ENCODE results near the gene GNA12. TPM values are rescaled to one million over a fixed set of nuclear protein-coding genes. Genes with fewer than 3 reads are reported as not detected.
"Not testable (repeated sequence)": the region's sequence is repeated elsewhere in the genome, so short reads cannot be mapped to it uniquely, and the experiment has no call there.

The GNA12 gene
- total RNA-seq, 1 experiment from 2014 or later = 63.8 TPM

DNA sequence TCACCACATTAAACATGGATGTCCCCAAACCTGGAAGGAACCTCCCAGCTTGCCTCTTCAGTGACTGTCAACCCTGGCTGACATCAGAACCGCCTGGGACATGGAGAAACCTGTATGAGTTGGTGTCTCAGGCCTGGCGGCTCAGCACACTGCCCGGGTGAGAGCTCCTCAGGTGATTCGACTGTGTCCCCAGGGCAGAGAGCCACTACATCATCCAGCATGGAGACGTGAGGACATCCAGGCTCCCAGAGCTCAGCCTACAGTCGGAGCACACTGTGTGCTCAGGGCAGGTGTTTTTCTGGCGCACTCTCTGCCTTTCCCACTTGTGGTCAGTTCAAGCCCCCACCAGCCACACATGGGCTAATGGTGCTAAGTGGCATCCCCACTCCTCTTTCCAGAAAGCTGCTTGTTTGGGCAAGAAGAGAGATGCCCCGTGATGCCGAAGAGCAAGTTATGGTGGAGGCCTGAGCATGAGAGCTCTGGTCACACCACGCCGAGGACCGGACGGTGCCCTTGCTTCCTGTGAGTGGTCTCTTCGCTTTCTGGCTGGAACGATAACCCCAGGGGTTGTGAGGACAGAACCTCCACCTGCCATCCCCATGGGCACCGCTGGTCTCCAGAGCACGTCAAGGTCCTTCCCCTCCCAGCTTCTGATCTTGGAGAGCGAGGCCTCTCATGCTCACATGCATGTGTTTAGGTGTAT, 117.6 kb downstream of the GNA12 start:
- no peak overlapping the region for H3K4me3 ChIP-seq (ENCODE audit: low read depth, low read length)
- Mint-ChIP-seq H3K4me1 (ENCODE audit: low read depth, unreplicated experiment) (peaks cover 2% of the 10 kb centered on the region), H3K4me3 (ENCODE audit: unreplicated experiment) (no peak overlapping the region), H3K27me3 (ENCODE audit: insufficient read depth, unreplicated experiment) (no peaks in the 10 kb centered on the region), H3K36me3 (ENCODE audit: insufficient read depth, unreplicated experiment) (peaks cover 45% of the 10 kb centered on the region), H3K27ac (ENCODE audit: unreplicated experiment) (no peak overlapping the region), H3K9me3 (ENCODE audit: unreplicated experiment) (no peaks in the 10 kb centered on the region)
- peaks cover 6% of the 10 kb centered on the region; the same call in 1 of the 2 replicates for H3K4me1 ChIP-seq
- peak in 1 of 2 experiments; percentile 19 for DNase-seq
- H3K27me3 ChIP-seq (replicated peaks; ENCODE audit: control insufficient read depth, insufficient read depth, low read length) = no peaks in the 10 kb centered on the region
- ChIA-PET CTCF (no interaction called here), POLR2A (no interaction called here)
- intact Hi-C loops (cut with micrococcal nuclease; ENCODE audit: unreplicated experiment) = no loop called here
- peaks cover 2% of the 10 kb centered on the region; the same call in 1 of the 2 replicates for H3K36me3 ChIP-seq (ENCODE audit: control insufficient read depth, insufficient read depth, low read length)
- TF ChIP-seq CTCF (IDR thresholded peaks at IDR 0.05; ENCODE audit: insufficient read depth in 1 of 2, low read depth in 1 of 2, low read length in 1 of 2, severe bottlenecking in 1 of 2, unreplicated experiment in 1 of 2) = no peak
- BruUV-seq (replicated peaks) = no TSS peak
- H3K9me3 ChIP-seq = no peaks in the 10 kb centered on the region

DNA sequence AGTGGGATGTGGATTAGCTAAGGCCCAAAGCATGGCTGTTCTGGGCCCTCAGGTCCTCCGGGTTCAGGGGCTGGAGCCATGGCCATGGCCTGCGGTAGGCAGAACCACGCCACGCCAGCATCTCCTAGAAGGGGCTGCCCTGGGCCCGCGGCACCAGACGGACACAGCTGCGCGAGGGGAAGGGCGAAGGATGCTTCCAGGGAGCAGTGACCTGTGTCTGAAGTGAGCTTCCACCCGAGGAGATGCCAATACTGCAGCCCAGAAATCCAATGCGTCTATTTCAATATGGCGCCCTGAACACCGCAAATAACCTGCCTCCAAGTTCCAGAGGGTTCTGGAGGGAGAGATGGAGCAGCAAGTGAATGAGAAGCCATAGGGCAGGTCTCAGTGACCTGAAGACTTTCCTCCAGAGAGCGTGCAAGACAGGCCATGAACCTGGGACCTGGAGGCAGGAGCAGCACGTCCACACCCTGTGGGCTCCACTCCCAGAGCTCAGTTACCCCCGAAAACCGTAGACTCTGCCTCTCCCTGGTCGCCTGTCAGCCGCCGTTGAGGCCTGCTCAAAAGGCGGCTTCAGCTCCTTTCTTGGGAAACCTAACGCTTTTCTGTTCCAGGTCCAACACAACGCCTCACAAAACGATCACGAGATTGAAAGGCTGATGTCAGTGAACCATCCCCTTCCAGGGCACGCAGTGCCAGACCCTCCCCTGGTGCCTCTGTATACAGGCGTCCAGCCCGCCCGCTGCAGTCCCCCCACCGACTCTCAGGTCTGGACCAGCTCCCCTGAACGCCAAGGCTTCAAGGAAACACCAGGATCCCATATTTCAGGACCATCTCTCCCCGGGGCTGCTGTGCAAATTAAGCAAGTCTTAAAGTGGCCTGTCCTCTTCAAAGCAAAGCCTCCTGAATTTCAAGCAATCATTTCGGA, 118.7 kb downstream of the GNA12 start:
- TF ChIP-seq CTCF (IDR thresholded peaks at IDR 0.05; ENCODE audit: insufficient read depth in 1 of 2, low read depth in 1 of 2, low read length in 1 of 2, severe bottlenecking in 1 of 2, unreplicated experiment in 1 of 2) = no peak
- H3K4me1 ChIP-seq = peaks cover under 1% of the 10 kb centered on the region; the same call in 1 of the 2 replicates
- Mint-ChIP-seq H3K27me3 (ENCODE audit: insufficient read depth, unreplicated experiment) (no peaks in the 10 kb centered on the region), H3K4me3 (ENCODE audit: unreplicated experiment) (no peak overlapping the region), H3K9me3 (ENCODE audit: unreplicated experiment) (no peaks in the 10 kb centered on the region), H3K27ac (ENCODE audit: unreplicated experiment) (peak overlapping the region; percentile 28), H3K4me1 (ENCODE audit: low read depth, unreplicated experiment) (no peaks in the 10 kb centered on the region), H3K36me3 (ENCODE audit: insufficient read depth, unreplicated experiment) (peaks cover 42% of the 10 kb centered on the region)
- DNase-seq = peak in 1 of 2 experiments; percentile 19
- no peaks in the 10 kb centered on the region for H3K27me3 ChIP-seq (replicated peaks; ENCODE audit: control insufficient read depth, insufficient read depth, low read length)
- CTCF ChIA-PET = no interaction called here
- H3K9me3 ChIP-seq = no peaks in the 10 kb centered on the region
- no TSS peak for BruUV-seq (replicated peaks)
- H3K36me3 ChIP-seq (ENCODE audit: control insufficient read depth, insufficient read depth, low read length) = peaks cover 2% of the 10 kb centered on the region; the same call in 1 of the 2 replicates
- H3K4me3 ChIP-seq (ENCODE audit: low read depth, low read length) = no peak overlapping the region
- intact Hi-C loops (cut with micrococcal nuclease; ENCODE audit: unreplicated experiment) = no loop called here
- POLR2A ChIA-PET = no interaction called here

DNA sequence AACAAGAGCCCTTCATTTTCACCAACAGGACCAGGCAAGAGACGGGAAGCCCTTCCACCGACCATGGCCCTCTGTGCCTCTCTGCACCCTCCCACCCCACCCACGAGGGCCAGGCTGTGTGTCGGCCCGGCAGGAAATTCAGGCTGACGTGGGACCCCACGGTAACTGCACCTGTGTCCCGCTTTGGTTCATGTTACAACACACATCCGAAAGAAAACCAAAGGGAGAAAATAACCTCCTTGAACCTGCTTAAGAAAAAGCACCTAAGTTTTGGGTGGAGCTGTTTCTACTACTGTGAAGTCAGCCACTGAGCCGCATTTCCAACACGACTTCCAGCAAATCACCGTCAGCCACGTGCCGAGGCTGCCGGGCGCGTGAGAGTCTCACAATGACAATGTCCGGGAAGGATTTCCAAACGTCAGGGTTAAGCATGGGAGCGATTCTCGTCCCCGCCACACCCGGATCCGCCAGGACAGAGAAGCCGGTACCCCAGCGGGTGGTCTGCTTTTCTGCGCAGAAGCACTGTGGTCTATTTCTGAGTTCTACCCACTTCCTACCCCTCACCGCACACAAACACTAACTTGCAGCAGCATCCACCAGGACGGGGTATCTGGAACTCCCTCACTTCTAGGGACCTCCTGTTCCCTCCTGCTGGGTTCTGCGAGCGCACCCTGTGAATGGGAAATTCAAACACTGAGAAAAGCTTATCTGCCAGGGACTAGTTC, 119.5 kb downstream of the GNA12 start:
- ChIA-PET CTCF (no interaction called here), POLR2A (no interaction called here)
- H3K27ac Mint-ChIP-seq (ENCODE audit: unreplicated experiment) = no peak overlapping the region
- H3K27me3 Mint-ChIP-seq (ENCODE audit: insufficient read depth, unreplicated experiment) = no peaks in the 10 kb centered on the region
- H3K36me3 Mint-ChIP-seq (ENCODE audit: insufficient read depth, unreplicated experiment) = peaks cover 39% of the 10 kb centered on the region
- Histone ChIP-seq H3K36me3 (ENCODE audit: control insufficient read depth, insufficient read depth, low read length) (no peaks in the 10 kb centered on the region), H3K4me3 (ENCODE audit: low read depth, low read length) (no peak overlapping the region), H3K27me3 (replicated peaks; ENCODE audit: control insufficient read depth, insufficient read depth, low read length) (no peaks in the 10 kb centered on the region), H3K4me1 (no peaks in the 10 kb centered on the region), H3K9me3 (no peaks in the 10 kb centered on the region)
- H3K4me3 Mint-ChIP-seq (ENCODE audit: unreplicated experiment) = no peak overlapping the region
- peak in 1 of 2 experiments; percentile 9 for DNase-seq
- intact Hi-C loops (cut with micrococcal nuclease; ENCODE audit: unreplicated experiment) = no loop called here
- no peak for TF ChIP-seq CTCF (IDR thresholded peaks at IDR 0.05; ENCODE audit: insufficient read depth in 1 of 2, low read depth in 1 of 2, low read length in 1 of 2, severe bottlenecking in 1 of 2, unreplicated experiment in 1 of 2)
- BruUV-seq (replicated peaks) = no TSS peak
- H3K4me1 Mint-ChIP-seq (ENCODE audit: low read depth, unreplicated experiment) = no peaks in the 10 kb centered on the region
- H3K9me3 Mint-ChIP-seq (ENCODE audit: unreplicated experiment) = no peaks in the 10 kb centered on the region

GRCh38 chr7:2724036-2724435, 120.1 kb downstream of the GNA12 start:
- POLR2A ChIA-PET; H3K27me3 ChIP-seq (replicated peaks; ENCODE audit: control insufficient read depth, insufficient read depth, low read length); H3K4me1 Mint-ChIP-seq (ENCODE audit: low read depth, unreplicated experiment); BruUV-seq (replicated peaks); intact Hi-C loops (cut with micrococcal nuclease; ENCODE audit: unreplicated experiment); H3K27ac Mint-ChIP-seq (ENCODE audit: unreplicated experiment); H3K36me3 ChIP-seq (ENCODE audit: control insufficient read depth, insufficient read depth, low read length); H3K27me3 Mint-ChIP-seq (ENCODE audit: insufficient read depth, unreplicated experiment); H3K4me3 Mint-ChIP-seq (ENCODE audit: unreplicated experiment); H3K9me3 ChIP-seq; H3K4me1 ChIP-seq; H3K9me3 Mint-ChIP-seq (ENCODE audit: unreplicated experiment); H3K4me3 ChIP-seq (ENCODE audit: low read depth, low read length): not testable (repeated sequence)
- DNase-seq = peak in 1 of 2 experiments; percentile 17
- CTCF ChIA-PET = interaction anchor here (0.7 kb wide), 1 partner anchor 13 kb away, joined by 3 read pairs; no protein-coding TSS in a partner anchor
- H3K36me3 Mint-ChIP-seq (ENCODE audit: insufficient read depth, unreplicated experiment) = peaks cover 41% of the 10 kb centered on the region
